Mesothelial cell of epicardium (in vitro differentiated cells): ENCODE data around the gene CINP. TPM values are rescaled to one million over a fixed set of nuclear protein-coding genes. Genes with fewer than 3 reads are reported as not detected.
A peak's percentile ranks its signal among the peaks of the same experiment; 100 is the strongest.

ENCODE experiments used
- DNase-seq, 2 experiments: peaks; one replicate each; pipeline ENCODE4 v3.0.0; 2021; ENCODE audit warnings: low spot score in 2 of 2; ENCODE audit not compliant: unreplicated experiment in 2 of 2
- H3K27ac Mint-ChIP-seq: 2 replicates; pipeline ENCODE4 v1.8.0; 2021; ENCODE audit warnings: mixed read lengths
- H3K27me3 Mint-ChIP-seq: 2 replicates; pipeline ENCODE4 v1.8.0; 2021; ENCODE audit warnings: low read depth, mixed read lengths
- H3K36me3 Mint-ChIP-seq: 2 replicates; pipeline ENCODE4 v1.8.0; 2021; ENCODE audit warnings: mixed read lengths
- H3K4me1 Mint-ChIP-seq: 2 replicates; pipeline ENCODE4 v1.8.0; 2021; ENCODE audit warnings: mixed read lengths
- H3K4me3 Mint-ChIP-seq: 2 replicates; pipeline ENCODE4 v1.8.0; 2021; ENCODE audit warnings: mild to moderate bottlenecking, moderate library complexity, mixed read lengths
- H3K9me3 Mint-ChIP-seq: 2 replicates; pipeline ENCODE4 v1.8.0; 2021; ENCODE audit warnings: mixed read lengths
- total RNA-seq: library from RNA; stranded (reverse); gene quantifications from 3 replicates; pipeline ENCODE4 v1.2.1, GENCODE V29; 2021
- TF ChIP-seq, protein P1 (sequence below): fragments of 200-600 bp; sonication (generic); IDR thresholded peaks from one replicate; pipeline ENCODE4 v1.5.0; 2021; ENCODE audit warnings: antibody characterized with exemption; ENCODE audit not compliant: unreplicated experiment

The CINP gene
- 24.3 to 28.5 TPM (median 26.8 TPM) in 3 replicates for total RNA-seq

- peak; percentile 95 to 96 for DNase-seq
- H3K4me1 Mint-ChIP-seq, result peaks cover 12% of the 10 kb centered on the region
- no peaks in the 10 kb centered on the region for H3K9me3 Mint-ChIP-seq
- peak within 1 kb of the TSS; percentile 93 for H3K4me3 Mint-ChIP-seq
- TF ChIP-seq, protein P1, sequence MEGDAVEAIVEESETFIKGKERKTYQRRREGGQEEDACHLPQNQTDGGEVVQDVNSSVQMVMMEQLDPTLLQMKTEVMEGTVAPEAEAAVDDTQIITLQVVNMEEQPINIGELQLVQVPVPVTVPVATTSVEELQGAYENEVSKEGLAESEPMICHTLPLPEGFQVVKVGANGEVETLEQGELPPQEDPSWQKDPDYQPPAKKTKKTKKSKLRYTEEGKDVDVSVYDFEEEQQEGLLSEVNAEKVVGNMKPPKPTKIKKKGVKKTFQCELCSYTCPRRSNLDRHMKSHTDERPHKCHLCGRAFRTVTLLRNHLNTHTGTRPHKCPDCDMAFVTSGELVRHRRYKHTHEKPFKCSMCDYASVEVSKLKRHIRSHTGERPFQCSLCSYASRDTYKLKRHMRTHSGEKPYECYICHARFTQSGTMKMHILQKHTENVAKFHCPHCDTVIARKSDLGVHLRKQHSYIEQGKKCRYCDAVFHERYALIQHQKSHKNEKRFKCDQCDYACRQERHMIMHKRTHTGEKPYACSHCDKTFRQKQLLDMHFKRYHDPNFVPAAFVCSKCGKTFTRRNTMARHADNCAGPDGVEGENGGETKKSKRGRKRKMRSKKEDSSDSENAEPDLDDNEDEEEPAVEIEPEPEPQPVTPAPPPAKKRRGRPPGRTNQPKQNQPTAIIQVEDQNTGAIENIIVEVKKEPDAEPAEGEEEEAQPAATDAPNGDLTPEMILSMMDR, result no peak
- peaks cover 5% of the 10 kb centered on the region for H3K36me3 Mint-ChIP-seq
- H3K27ac Mint-ChIP-seq, result peak within 1 kb of the TSS; percentile 98
- H3K27me3 Mint-ChIP-seq, result no peaks in the 10 kb centered on the region
These were observed at the start of gene CINP, which contains the start of gene TECPR2 for GRCh38 chr14:102362545-102363181. Gene CINP, minus strand, starts transcription at chr14:102362890. Its CDS starts 39 bp downstream, at chr14:102362851. Gene TECPR2, plus strand, starts transcription at chr14:102362941. Its CDS starts 13,781 bp downstream, at chr14:102376722.

- Mint-ChIP-seq H3K4me1 (no peaks in the 10 kb centered on the region), H3K4me3 (no peak overlapping the region), H3K27ac (no peak overlapping the region)
These were observed 46.0 kb upstream of the CINP start for GRCh38 chr14:102408724-102409123.

GRCh38 chr14:102407258-102407657 lies 44.6 kb upstream of the CINP start:
- Mint-ChIP-seq H3K4me3 (no peak overlapping the region), H3K27me3 (no peaks in the 10 kb centered on the region), H3K9me3 (peaks cover 21% of the 10 kb centered on the region), H3K27ac (no peak overlapping the region), H3K36me3 (peaks cover 44% of the 10 kb centered on the region), H3K4me1 (no peaks in the 10 kb centered on the region)
- TF ChIP-seq, protein P1, result no peak
- DNase-seq, result no peak

More at GRCh38 chr14:102408724-102409123, 46.0 kb upstream of the CINP start:
- peaks cover 7% of the 10 kb centered on the region for H3K9me3 Mint-ChIP-seq
- no peak for DNase-seq
- TF ChIP-seq, protein P1, result no peak
- no peaks in the 10 kb centered on the region for H3K27me3 Mint-ChIP-seq
- H3K36me3 Mint-ChIP-seq, result peaks cover 30% of the 10 kb centered on the region

- DNase-seq, result no peak
These were observed 40.3 kb upstream of the CINP start for GRCh38 chr14:102403028-102403427.

GRCh38 chr14:102396521-102396920 lies 33.8 kb upstream of the CINP start:
- H3K4me3 Mint-ChIP-seq, result no peak overlapping the region
- H3K27me3 Mint-ChIP-seq, result no peaks in the 10 kb centered on the region
- H3K9me3 Mint-ChIP-seq, result peaks cover 21% of the 10 kb centered on the region
- H3K27ac Mint-ChIP-seq, result no peak overlapping the region
- no peaks in the 10 kb centered on the region for H3K4me1 Mint-ChIP-seq
- DNase-seq, result no peak
- peaks cover 36% of the 10 kb centered on the region for H3K36me3 Mint-ChIP-seq
- TF ChIP-seq, protein P1, result no peak

More at GRCh38 chr14:102403028-102403427, 40.3 kb upstream of the CINP start:
- Mint-ChIP-seq H3K4me3 (no peak overlapping the region), H3K9me3 (peaks cover 38% of the 10 kb centered on the region), H3K4me1 (no peaks in the 10 kb centered on the region), H3K27me3 (no peaks in the 10 kb centered on the region), H3K36me3 (peaks cover 47% of the 10 kb centered on the region), H3K27ac (no peak overlapping the region)
- TF ChIP-seq, protein P1, result no peak
